HG02610 (cell line): Measurements from ENCODE around the gene NLK.
"Not testable (repeated sequence)": the region's sequence is repeated elsewhere in the genome, so short reads cannot be mapped to it uniquely, and the experiment has no call there.

Source experiments
- ATAC-seq: cut with Tn5 transposase; IDR thresholded peaks from one replicate; pipeline ENCODE4 v1.9.1; 2021; ENCODE audit warnings: mild to moderate bottlenecking, moderate library complexity; ENCODE audit not compliant: unreplicated experiment

The NLK gene

GRCh38 chr17:28187931-28188330 lies 145.5 kb downstream of the NLK start:
- no peak for ATAC-seq

- no peak for ATAC-seq
Observed at GRCh38 chr17:28188841-28189263, 146.4 kb downstream of the NLK start.

- ATAC-seq = no peak
Observed at GRCh38 chr17:28189667-28190066, 147.2 kb downstream of the NLK start.

- no peak for ATAC-seq
Observed at GRCh38 chr17:28191018-28191417, 148.5 kb downstream of the NLK start.

GRCh38 chr17:28193241-28193640 lies 150.8 kb downstream of the NLK start:
- no peak for ATAC-seq

- ATAC-seq = no peak
Observed at GRCh38 chr17:28194382-28194781, 151.9 kb downstream of the NLK start.

- ATAC-seq = no peak
Observed at GRCh38 chr17:28196636-28197035, 154.2 kb downstream of the NLK start.

GRCh38 chr17:28199115-28199514 lies 156.6 kb downstream of the NLK start:
- no peak for ATAC-seq

- no peak for ATAC-seq
Observed at GRCh38 chr17:28199728-28200127, 157.3 kb downstream of the NLK start.

GRCh38 chr17:28201315-28201714 lies 158.8 kb downstream of the NLK start:
- no peak for ATAC-seq

- ATAC-seq = no peak
Observed at GRCh38 chr17:28204244-28204643, 161.8 kb downstream of the NLK start.

- no peak for ATAC-seq
Observed at GRCh38 chr17:28204751-28205150, 162.3 kb downstream of the NLK start.

GRCh38 chr17:28206292-28206691 lies 163.8 kb downstream of the NLK start:
- ATAC-seq = no peak

- no peak for ATAC-seq
Observed at GRCh38 chr17:28211811-28212210, 169.3 kb downstream of the NLK start.

- not testable (repeated sequence) for ATAC-seq
Observed at GRCh38 chr17:28213578-28213977, 171.1 kb downstream of the NLK start.

- ATAC-seq = no peak
Observed at GRCh38 chr17:28216052-28216451, 173.6 kb downstream of the NLK start.

- no peak for ATAC-seq
Observed at GRCh38 chr17:28216528-28216927, 174.1 kb downstream of the NLK start.

GRCh38 chr17:28219771-28220170 lies 177.3 kb downstream of the NLK start:
- no peak for ATAC-seq

- ATAC-seq = no peak
Observed at GRCh38 chr17:28221751-28222414, 179.4 kb downstream of the NLK start.

- ATAC-seq = no peak
Observed at GRCh38 chr17:28225271-28225670, 182.8 kb downstream of the NLK start.

GRCh38 chr17:28225867-28226266 lies 183.4 kb downstream of the NLK start:
- no peak for ATAC-seq

GRCh38 chr17:28226563-28227315 lies 184.3 kb downstream of the NLK start:
- ATAC-seq = no peak
